ENCODE results near the gene SUSD2. TPM values are rescaled to one million over a fixed set of nuclear protein-coding genes. Genes with fewer than 3 reads are reported as not detected.

SUSD2 gene
- total RNA-seq, 4 donors from 2014 or later = 0.76 to 4.1 (median 1.6) TPM

DNA sequence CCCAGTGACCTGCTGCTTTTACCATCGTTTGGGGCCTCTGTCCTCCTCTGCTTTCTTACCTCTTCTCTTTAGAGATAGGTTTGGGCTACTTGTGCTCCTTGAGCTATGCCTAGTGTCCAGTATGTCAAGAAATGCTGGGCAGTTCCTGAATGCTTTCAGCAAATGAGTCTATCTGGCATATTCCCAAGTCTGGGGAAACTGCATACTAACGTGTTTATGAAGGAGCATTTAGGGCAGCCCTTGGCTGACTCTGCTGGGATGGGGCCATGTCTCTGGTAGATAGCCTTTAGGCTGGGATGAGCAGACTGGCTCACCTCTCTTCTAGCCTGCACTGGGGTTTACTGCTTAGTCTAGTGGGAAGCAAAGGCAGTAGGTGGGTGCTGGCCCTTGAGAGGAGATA is 43.7 kb upstream of the SUSD2 start:
- Histone ChIP-seq H3K36me3 (peaks cover 0 to 14% of the 10 kb centered on the region in 2 donors), H3K9me3 (no peaks in the 10 kb centered on the region), H3K4me1 (no peaks in the 10 kb centered on the region), H3K27me3 (no peaks in the 10 kb centered on the region), H3K4me3 (no peak overlapping the region), H3K27ac (no peak overlapping the region)
- DNase-seq (no peak), ATAC-seq (no peak)
- TF ChIP-seq POLR2A (IDR thresholded peaks at IDR 0.05) = no peak
- intact Hi-C loops (cut with DNase I; ENCODE audit: low total_unique reads) = no loop called here
- in situ Hi-C loops (cut with MboI; ENCODE audit: low sequenced_read_pairs in 4 of 4) = no loop called here

DNA sequence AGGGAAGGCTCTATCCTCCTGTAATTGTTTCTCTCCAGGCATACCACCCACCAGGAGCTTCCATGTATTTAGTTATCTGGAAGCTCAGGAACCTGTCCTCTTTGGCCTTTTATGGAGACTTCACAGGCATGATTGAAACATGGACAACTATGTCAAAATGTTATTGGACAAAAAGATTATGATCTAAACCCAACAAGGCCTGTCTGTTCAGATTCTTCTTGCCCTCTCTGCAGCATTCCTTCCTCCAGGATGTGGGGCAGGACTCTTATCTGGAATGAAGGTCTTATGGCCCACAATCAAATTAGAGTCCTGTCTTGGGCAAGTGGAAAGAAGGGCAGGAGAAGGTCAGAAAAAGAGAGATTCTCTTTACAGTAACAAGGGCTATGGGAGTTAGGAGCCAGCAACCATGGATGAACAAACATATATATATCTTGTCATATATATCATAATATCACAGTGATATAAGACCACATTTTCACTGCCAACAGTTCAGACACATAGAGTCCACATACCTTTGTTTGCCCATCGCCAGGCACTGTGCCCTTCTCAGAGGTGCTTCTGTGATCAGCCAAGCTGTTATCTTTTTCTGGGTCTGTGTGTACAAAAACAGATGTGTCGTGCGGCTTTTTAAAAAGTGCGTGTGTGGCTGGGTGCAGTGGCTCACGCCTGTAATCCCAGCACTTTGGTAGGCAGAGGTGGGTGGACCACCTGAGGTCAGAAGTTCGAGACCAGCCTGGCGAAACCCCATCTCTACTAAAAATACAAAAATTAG is 42.5 kb upstream of the SUSD2 start:
- no peak for ATAC-seq
- TF ChIP-seq, protein P1, sequence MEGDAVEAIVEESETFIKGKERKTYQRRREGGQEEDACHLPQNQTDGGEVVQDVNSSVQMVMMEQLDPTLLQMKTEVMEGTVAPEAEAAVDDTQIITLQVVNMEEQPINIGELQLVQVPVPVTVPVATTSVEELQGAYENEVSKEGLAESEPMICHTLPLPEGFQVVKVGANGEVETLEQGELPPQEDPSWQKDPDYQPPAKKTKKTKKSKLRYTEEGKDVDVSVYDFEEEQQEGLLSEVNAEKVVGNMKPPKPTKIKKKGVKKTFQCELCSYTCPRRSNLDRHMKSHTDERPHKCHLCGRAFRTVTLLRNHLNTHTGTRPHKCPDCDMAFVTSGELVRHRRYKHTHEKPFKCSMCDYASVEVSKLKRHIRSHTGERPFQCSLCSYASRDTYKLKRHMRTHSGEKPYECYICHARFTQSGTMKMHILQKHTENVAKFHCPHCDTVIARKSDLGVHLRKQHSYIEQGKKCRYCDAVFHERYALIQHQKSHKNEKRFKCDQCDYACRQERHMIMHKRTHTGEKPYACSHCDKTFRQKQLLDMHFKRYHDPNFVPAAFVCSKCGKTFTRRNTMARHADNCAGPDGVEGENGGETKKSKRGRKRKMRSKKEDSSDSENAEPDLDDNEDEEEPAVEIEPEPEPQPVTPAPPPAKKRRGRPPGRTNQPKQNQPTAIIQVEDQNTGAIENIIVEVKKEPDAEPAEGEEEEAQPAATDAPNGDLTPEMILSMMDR (IDR thresholded peaks at IDR 0.05 in 4 of 5, conservative IDR thresholded peaks at IDR 0.05 in 1 of 5) = no peak
- TF ChIP-seq POLR2A (IDR thresholded peaks at IDR 0.05) = no peak
- Histone ChIP-seq H3K4me3 (no peak overlapping the region), H3K4me1 (no peaks in the 10 kb centered on the region), H3K36me3 (peaks cover 0 to 14% of the 10 kb centered on the region in 2 donors), H3K27ac (no peak overlapping the region), H3K9me3 (no peaks in the 10 kb centered on the region), H3K27me3 (no peaks in the 10 kb centered on the region)
- intact Hi-C loops (cut with DNase I; ENCODE audit: low total_unique reads) (no loop called here), in situ Hi-C loops (cut with MboI; ENCODE audit: low sequenced_read_pairs in 4 of 4) (no loop called here)
- DNase-seq = no peak

DNA sequence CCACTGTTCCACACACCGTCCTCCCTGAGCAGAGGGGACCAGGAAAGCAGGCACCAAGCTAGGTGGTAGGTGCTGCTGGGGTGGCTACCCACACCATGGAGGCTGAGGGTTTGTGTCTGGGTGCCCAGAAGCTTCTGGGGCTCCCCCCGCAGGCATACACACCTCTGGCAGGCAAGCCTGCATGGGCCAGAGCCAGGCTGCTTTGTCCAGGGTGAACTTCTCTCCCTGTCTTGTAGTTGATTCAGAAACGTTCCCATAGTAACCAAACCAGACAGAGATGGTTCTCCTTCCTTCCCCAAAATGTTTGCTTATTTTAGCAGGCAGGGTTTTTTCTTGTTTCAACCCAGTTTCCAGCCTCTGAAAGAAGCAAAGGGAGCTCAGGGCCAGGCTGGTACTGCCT is 40.9 kb upstream of the SUSD2 start:
- intact Hi-C loops (cut with DNase I; ENCODE audit: low total_unique reads) (no loop called here), in situ Hi-C loops (cut with MboI; ENCODE audit: low sequenced_read_pairs in 4 of 4) (no loop called here)
- Histone ChIP-seq H3K27ac (no peak overlapping the region), H3K4me1 (peaks cover 5 to 9% of the 10 kb centered on the region in 2 donors), H3K27me3 (no peaks in the 10 kb centered on the region), H3K9me3 (no peaks in the 10 kb centered on the region), H3K4me3 (no peak overlapping the region), H3K36me3 (no peaks in the 10 kb centered on the region)
- TF ChIP-seq, protein P1 (IDR thresholded peaks at IDR 0.05 in 4 of 5, conservative IDR thresholded peaks at IDR 0.05 in 1 of 5) = no peak
- TF ChIP-seq POLR2A (IDR thresholded peaks at IDR 0.05) = no peak
- DNase-seq (no peak), ATAC-seq (no peak)

DNA sequence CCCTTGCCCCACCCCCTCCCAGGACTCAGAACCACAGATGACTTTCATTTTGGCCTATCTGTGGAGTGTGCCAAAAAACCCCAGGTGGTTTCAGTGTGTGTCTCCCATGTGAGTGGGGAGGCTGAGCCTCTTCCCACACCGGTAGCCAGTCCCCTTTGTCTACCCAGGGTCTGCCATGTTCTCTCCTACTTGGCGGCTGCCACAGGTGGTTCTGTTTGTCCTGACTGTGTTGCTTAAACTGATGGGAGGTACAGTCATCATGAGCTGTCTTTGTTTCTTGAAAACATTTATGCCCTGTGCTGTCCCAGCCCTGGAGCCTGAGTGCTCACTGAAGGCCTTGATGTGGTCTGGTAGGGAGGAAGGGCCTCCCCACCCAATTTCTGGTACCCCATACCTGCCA is 39.7 kb upstream of the SUSD2 start:
- intact Hi-C loops (cut with DNase I; ENCODE audit: low total_unique reads) = no loop called here
- Histone ChIP-seq H3K27me3 (no peaks in the 10 kb centered on the region), H3K36me3 (no peaks in the 10 kb centered on the region), H3K27ac (no peak overlapping the region), H3K4me1 (peaks cover 17 to 21% of the 10 kb centered on the region in 2 donors), H3K9me3 (no peaks in the 10 kb centered on the region), H3K4me3 (no peak overlapping the region)
- TF ChIP-seq, protein P1 (IDR thresholded peaks at IDR 0.05 in 4 of 5, conservative IDR thresholded peaks at IDR 0.05 in 1 of 5) = no peak
- no peak for TF ChIP-seq POLR2A (IDR thresholded peaks at IDR 0.05)
- DNase-seq (no peak), ATAC-seq (no peak)
- in situ Hi-C loops (cut with MboI; ENCODE audit: low sequenced_read_pairs in 4 of 4) = no loop called here

DNA sequence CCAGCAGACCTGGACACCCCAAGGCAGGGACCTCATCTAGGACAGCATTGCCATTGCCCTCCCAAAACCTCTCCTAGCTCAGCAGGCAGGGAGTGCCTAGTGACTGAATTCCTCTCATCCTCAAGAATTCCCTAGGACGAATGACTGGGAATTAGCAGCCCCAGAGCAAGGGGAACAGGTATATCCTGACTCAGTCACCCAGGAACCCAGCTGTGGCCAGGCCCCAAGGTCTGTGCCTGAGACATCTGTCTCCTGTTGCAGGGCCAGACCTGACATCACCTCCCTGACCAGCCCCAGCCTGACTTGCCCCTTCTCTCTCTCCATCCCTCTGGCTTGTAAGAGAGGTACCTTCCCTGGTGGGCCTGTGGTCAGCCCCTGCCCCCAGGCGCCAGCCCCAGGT is 39.0 kb upstream of the SUSD2 start:
- Histone ChIP-seq H3K27ac (no peak overlapping the region), H3K27me3 (no peaks in the 10 kb centered on the region), H3K36me3 (no peaks in the 10 kb centered on the region), H3K4me3 (no peak overlapping the region), H3K9me3 (no peaks in the 10 kb centered on the region), H3K4me1 (peaks cover 21 to 28% of the 10 kb centered on the region in 2 donors)
- intact Hi-C loops (cut with DNase I; ENCODE audit: low total_unique reads) (no loop called here), in situ Hi-C loops (cut with MboI; ENCODE audit: low sequenced_read_pairs in 4 of 4) (no loop called here)
- ATAC-seq (no peak), DNase-seq (no peak)
- TF ChIP-seq, protein P1 (IDR thresholded peaks at IDR 0.05 in 4 of 5, conservative IDR thresholded peaks at IDR 0.05 in 1 of 5) = no peak
- no peak for TF ChIP-seq POLR2A (IDR thresholded peaks at IDR 0.05)

All from gastrocnemius medialis (tissue), 4 donors.